HG02840 (cell line): ENCODE data around the gene MRPS16.
A peak's percentile ranks its signal among the peaks of the same experiment; 100 is the strongest.
"Not testable (repeated sequence)": the region's sequence is repeated elsewhere in the genome, so short reads cannot be mapped to it uniquely, and the experiment has no call there.

Experiments used
- ATAC-seq: cut with Tn5 transposase; IDR thresholded peaks from one replicate; pipeline ENCODE4 v1.9.1; 2021; ENCODE audit warnings: mild to moderate bottlenecking, moderate library complexity, moderate number of reproducible peaks; ENCODE audit not compliant: unreplicated experiment, low FRiP score

MRPS16 gene

GRCh38 chr10:73252445-73253224 lies at the start of gene MRPS16:
Gene MRPS16, minus strand, starts transcription at chr10:73252644. Its CDS starts 162 bp downstream, at chr10:73252482.
- ATAC-seq = peak; percentile 73

- no peak for ATAC-seq
Observed at GRCh38 chr10:73296946-73297345, 44.5 kb upstream of the MRPS16 start.

GRCh38 chr10:73293461-73293860 lies 41.0 kb upstream of the MRPS16 start:
- no peak for ATAC-seq

- no peak for ATAC-seq
Observed at GRCh38 chr10:73289958-73290357, 37.5 kb upstream of the MRPS16 start.

GRCh38 chr10:73287441-73287840 lies 35.0 kb upstream of the MRPS16 start:
- ATAC-seq = no peak

GRCh38 chr10:73281097-73281496 lies 28.7 kb upstream of the MRPS16 start:
- ATAC-seq = no peak

GRCh38 chr10:73264423-73264822 lies 12.0 kb upstream of the MRPS16 start:
- no peak for ATAC-seq

- ATAC-seq = no peak
Observed at GRCh38 chr10:73263693-73264347, 11.4 kb upstream of the MRPS16 start.

- no peak for ATAC-seq
Observed at GRCh38 chr10:73262880-73263555, 10.6 kb upstream of the MRPS16 start.

- ATAC-seq = no peak
Observed at GRCh38 chr10:73262105-73262730, 9.8 kb upstream of the MRPS16 start.

- ATAC-seq = no peak
Observed at GRCh38 chr10:73261362-73261995, 9.0 kb upstream of the MRPS16 start.

GRCh38 chr10:73258612-73259011 lies 6.2 kb upstream of the MRPS16 start:
- ATAC-seq = not testable (repeated sequence)

- ATAC-seq = no peak
Observed at GRCh38 chr10:73253225-73253555, 746 bp upstream of the MRPS16 start.

- ATAC-seq = peak; percentile 29
Observed at GRCh38 chr10:73251683-73252444, 580 bp downstream of the MRPS16 start.

- ATAC-seq = no peak
Observed at GRCh38 chr10:73248259-73248724, 4.2 kb downstream of the MRPS16 start.

- no peak for ATAC-seq
Observed at GRCh38 chr10:73247509-73248258, 4.8 kb downstream of the MRPS16 start.

- ATAC-seq = peak; percentile 88
Observed at GRCh38 chr10:73246646-73247508, 5.6 kb downstream of the MRPS16 start, which contains the start of gene DNAJC9. Gene DNAJC9, minus strand, starts transcription at chr10:73247255. Its CDS starts 66 bp downstream, at chr10:73247189.

GRCh38 chr10:73246322-73246645 lies 6.2 kb downstream of the MRPS16 start:
- no peak for ATAC-seq
